NCI-H1417 (cell line): ENCODE data around the gene VASN.

ENCODE experiments used
- DNase-seq, 3 experiments: peaks; one replicate each; lab custom pipeline; 2025; lab: John Stamatoyannopoulos, UW

The VASN gene

DNA sequence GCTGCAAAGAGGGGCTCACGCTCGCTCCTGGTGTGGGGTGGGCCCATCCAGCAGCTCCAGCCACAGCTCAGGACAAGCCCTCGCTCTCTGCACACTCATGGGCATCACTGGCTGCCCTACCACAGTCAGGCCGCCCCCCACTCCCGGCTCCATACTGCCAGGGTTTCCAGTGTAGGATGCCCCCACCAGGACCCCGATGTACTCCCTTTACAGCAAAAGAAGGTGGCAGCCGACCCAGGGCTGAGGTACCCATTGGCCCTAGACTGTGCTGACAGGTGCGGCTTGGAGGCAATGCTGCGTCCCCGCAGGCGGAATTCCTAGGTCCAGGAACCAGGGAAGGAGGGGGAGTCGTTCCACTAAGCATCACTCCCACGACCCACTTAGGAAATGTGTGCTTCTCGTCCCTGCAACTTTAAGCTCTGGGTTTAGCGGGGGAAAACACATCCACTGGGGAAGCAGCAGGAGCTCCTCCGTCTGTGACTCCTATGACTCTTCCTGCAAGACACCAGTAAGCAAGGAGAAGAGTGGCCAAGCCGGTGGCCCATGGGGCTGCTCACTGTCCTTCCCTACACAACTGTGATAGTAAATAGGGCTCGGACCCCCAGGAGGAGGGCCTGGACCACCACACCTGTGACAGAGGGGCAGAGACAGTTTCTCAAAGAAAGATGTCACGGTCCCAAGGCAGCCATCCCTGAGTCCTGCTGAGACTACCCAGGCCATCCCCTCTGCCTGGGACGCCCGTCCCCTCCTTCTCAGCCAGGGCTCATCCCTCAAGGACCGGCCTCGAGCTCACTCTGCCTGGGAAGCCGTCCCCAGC is 31.7 kb downstream of the VASN start:
- no peak for DNase-seq

DNA sequence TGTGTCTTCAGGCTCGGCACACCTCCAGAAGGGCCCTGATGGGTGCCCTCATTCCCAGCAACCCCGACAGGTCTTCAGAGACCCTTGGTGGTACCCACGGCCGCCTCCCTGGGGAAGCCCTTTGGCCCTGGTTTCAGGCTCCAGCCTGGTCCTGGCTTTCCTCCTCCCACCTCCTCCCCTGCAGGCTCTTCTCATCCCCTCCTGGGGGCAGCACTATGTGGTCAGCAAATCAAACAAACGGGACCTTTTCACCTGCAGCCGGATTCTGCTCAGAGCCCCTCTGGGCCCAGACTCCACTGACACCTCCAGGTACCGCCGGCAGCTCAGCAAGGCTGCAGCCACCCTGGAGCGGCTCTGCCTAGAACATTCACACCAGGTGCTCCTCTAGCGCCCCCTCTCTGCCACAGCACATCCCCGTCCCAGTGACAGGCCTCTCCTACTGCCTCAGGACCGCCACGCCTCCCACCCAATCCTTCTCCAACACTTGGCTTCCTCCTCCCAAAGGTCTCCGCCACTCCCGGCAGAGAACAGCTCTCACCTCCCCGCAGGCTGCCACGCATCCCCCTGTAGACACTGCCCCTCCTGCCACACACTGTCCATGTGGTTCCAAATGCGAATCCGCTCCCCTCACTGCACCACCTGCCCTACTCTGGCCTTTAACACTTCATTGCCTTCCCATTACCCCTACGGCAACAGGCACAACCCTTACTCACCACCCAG is 32.8 kb downstream of the VASN start:
- DNase-seq = peak in 1 of 3 experiments; percentile 9

DNA sequence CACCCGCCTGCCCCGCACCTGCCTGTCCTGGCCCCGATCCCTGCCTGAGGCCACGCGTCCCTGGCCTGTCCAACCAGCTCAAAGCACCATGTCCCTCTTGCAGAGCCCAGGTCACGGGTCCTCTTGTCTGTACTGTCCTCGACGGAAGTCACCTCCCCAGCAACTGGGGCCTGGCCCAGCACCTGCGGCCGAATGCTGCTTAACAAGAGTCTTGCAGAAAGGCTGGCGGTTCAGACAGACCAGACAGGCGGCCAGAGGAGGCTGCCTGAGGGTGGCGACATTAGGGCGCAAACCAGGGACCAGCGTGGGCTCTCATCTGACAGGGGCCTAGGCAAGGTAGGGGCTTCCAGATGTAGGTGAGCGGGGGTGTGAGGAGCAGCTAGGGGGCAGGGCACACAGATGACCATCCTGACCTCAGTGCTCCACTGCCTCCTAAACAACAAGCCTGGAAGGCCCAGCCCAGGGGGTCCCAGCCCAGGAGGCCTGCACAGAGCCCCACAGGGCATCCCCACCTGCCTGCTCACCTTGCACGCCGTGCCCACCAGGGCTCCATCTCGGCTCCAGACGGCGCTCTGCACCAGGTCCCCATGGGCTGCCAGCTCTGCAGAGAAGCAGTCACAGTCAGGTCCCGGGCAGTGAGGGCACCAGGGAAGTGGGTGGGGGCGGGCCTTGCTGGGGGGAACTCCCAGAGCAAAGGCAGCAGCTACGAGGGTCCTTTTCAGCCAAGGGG is 33.5 kb downstream of the VASN start:
- no peak for DNase-seq

DNA sequence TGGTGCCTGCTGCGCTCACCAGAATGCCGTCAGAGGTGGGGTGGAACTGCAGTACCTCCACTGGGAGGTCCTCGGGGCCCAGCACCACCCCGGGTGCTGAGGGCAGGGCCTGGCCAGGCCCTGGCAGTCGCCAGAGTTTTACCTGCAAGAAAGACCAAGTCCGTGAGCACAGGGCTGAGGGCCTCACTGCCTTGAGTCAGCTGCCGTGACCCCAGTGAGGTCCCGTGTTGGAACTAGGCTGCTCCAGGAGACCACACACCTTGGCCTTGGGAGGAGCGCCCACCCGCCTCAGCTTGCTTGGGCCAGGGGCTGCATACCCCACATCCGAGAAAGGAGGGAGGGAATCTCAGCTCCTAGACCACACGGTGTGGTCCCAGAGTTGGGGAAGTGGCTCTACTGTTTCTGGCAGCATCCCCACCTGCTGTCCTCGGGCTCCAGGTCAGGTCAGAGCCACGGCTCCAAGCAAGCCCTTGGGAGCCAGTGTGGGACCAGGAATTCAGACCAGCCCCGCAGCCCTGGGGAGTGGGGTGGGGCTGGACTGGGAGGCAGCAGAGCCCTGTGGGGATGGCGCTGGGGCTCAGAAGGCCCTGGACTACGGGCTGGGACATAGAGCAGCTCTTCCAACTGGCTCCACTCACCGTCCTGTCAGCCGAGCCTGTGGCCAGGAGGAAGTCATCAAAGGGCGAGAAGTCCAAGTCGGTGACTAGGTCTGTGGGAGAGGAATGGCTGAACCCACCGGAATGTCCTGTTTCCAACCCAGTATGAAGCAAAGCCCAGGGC is 36.1 kb downstream of the VASN start:
- no peak for DNase-seq

DNA sequence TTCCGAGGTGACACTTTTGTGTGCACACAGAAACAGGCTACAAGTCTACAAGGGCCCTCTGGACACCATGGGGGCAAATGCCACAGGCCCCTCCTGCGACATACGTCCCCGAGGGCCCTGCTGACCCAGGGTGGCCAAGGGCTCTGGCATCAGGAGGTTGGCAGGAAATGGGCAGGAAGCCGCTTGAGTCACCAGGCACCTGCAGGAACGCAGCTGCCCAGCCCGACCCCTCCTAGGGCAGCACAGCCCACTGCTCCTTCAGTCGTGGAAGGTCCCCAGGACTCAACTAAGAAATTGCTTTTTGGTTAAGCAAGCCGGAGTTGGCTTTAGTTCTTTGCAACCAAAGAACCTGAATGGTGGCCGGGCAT is 36.7 kb downstream of the VASN start:
- no peak for DNase-seq

DNA sequence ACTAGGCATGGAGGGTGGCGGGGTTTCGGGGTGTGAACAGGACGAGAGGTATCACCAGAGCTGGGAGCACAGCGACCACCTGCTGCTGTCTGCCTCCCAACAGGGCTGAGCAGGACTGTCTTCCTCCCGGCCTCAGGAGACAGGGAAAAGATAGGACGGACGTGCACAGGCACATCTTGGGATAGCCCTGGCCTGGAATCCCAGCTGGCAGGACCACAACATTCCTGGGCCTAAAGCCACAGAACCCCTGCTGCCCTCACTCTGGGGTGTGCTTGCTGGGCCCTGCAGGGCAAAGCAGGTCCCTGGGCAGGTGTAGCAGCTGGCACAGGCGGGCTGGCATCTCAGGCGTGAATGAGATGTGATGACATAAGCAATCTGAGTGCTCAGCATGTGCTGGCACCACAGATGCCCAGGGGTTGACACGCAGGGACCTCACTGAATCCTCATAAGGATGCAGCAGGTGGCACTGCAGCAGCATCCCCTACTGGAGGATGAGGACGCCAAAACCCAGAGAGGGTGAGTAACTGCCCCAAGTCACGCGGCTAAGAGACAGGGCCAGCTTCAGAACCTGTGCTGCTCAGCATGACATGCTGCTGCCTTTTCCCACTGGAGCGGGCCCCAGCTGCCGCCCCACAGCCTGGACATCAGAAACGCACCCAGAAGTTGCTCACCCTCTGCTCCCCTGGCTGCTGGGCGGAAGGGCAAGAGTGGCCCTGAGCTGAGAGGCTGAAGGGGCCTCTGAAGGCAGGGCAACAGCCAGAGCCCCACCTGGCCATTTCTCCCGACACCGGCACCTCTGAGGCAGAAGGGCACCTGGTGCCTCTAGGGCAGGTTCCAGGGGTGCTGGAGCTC is 37.7 kb downstream of the VASN start:
- DNase-seq = peak in 1 of 3 experiments; percentile 50

DNA sequence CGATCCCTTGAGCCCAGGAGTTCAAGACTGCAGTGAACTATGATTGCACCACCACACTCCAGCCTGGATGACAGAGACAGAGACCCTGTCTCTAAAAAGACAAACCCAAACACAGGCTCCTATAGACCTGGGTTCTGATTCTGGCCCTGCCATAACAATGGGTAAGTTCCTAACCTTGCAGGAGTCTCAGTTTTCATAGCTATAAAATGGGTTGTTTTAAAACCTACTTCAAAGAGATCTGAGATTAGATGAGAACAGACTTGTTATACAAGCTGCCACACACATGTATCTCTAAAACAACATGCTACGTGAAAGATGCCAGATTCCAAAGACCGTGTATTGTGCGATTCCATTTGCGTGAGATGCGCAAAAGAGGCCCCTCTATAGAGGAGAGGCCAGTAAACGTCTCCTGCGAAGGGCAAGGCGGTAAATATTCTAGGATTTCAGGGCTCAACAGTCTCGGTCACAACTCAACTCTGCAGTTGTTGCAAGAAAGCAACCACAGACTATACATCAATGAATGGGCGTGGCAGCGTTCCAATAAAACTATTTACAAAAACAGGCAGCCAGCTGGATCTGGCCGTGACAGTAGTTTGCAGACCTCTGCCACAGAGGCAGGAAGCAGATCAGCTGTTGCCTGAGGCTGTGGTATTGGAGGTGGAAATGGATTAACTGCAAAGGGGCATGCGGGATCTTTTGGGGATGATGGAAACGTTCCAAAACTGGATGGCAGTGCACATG is 38.9 kb downstream of the VASN start:
- DNase-seq = peak in 1 of 3 experiments; percentile 12

DNA sequence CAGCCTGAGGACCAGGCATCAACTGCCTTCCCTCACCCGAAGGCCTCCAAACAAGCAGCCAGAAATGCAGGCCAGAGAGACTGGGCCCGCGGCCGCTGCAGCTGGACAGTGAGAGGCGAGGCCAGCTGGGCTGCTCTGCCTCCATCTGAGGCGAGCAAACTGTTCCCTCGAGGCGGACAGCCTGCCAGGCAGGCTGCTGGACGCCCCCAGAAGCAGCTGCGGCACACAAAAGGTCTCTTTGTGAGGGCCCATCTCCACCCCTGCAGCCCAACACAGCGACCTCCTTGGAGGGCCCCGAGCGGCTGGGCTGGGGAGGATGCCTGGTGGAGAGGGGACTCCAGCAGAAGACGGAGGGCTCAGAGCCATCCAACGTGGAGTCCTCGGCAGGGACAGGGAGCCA is 40.0 kb downstream of the VASN start:
- DNase-seq = peak in 1 of 3 experiments; percentile 19

DNA sequence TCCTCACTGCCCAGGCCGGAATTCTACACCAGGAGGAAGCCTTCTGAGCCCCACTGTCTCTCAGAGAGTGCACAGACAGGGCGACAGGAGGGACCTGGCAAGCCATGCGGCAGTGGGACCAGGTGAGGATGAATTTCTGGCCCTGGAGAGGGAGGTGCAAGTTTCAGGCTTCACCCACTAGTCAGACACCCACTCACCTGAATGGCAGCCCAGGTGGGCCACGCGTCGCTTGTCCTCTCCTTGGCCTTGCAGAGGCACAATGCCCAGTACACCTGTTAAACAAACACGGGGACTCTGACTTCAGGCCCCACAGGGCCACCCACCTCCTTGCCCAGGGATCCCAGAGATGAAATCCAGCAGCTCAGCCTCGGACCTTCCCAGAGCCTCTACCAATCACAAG is 40.5 kb downstream of the VASN start:
- DNase-seq = no peak

DNA sequence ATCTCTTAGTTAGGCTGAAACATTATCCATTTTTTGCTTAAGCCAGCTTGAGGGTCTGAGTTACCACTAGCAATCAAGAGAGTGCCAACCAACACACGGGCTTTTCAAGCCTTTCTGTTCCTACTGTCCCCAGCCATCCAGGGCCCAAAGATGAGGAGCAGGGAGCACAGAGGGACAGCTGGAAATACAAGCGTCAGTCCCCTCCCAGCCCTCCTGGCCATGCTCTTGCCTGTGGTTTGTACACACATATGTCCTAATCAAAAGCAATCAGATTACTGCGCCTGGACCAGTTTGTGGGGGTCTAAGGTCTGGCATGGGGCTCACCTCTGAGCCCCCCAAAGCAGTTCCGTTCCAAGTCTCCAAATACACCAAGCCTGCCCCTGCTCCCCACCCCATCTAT is 41.2 kb downstream of the VASN start:
- no peak for DNase-seq

DNA sequence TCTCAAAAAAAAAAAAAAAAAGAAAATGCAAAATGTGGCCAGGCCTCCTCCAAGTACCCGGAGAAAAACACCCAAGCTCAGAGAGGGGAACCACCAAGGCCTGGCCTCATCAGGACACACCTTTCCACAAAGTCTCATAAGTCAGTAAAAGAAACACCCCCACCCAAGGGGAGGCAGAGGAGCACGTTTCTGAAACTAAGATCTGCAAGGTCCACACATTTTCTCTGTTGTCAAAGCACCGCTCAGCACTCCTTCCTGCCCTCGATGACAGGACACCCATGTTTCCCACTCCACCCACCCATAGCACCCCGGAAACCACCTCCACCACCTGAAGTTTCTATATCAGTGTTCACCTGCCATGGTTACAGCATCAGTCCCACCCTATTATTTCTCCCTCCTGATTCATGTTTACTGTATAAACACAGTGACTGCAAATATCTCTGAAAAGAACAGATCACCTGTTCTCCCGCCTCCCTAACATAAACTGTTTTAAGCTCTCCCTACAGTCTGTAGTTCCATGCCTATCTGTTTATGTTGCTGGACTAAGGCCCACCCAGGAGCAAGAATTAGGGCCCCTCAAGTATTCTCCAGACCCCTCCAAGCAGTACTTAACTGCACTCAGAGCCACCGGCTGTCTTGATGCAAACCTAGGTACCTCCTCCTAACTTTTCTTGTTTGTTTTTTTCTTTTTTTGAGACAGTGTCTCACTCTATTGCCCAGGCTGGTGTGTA is 42.7 kb downstream of the VASN start:
- peak in 1 of 3 experiments; percentile 30 for DNase-seq

DNA sequence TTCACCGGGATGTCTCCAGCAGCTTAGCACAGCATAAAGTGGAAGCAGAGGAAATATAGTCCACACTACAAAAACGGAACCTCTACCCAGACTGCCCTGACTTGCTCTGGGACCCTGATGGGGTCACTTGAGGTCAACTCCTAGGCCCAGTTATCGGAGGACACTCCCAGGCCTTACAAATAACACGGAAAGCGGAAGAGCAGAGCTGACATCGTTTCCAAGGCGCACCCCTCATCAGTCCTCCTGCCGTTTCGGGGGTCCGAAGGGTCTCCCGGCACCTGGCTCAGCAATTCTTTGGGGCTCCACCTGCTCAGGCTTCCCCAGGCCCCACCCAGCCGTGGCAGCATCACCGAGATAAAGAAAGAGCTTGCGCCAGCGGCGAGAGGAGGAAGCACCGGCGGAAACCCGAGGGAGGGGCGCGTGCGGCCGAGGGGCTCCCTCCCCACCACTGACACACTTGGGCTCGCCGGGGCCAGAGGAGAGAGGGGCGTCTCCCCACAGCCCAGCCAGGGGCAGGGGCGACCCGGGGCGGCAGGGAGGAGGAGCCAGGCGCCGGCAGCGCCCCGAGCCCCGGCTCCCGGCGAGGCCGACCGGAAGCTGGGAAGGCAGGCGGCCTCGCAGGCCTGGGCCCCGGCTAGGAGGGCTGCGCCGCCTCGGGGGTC is 44.0 kb downstream of the VASN start:
- peak in 2 of 3 experiments; percentile 50 to 60 for DNase-seq

DNA sequence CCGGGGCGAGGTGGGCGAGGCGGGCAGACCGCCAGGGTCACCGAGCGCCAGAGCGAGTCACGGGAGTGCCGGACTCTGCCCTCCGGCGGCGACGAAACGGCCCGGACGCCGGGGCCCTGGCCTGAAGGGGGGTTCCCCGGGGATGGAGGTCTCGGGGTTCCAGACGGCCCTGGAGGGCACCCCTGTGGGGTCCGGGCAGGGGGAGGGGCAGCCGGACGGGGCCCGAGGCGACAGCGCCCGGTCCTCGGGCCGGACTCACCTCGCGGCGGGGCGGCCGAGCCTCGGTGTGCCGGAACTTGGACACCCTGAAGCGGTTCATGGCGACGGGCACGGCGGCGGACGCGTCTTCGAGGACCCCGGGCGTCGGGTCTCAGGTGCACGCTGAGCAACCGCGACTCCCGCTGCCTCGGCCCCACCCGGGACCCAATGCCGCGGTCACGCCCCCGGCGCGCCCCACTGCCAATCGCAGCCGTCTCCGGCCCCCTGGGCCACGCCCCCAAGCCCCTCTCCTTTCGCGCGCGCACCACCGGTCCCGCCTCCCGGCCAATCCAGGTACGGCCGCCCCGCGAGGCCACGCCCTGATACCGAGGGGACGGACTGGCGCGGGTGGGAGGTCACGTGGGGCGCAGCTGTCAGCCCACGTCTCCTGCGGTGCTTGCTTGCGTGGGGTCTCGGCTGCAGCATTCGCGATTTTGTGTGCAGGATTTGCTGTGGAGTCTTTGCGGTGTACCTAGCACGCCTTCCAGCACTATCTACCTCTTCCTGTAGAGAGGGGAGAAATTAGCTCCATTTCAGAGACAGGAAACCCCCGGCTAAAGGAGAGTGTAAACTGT is 44.8 kb downstream of the VASN start, which contains the start of gene CORO7:
TSS of gene CORO7 (minus strand) at position 397 of the 833 bp plus-strand sequence. CDS start at position 319, 78 bp downstream.
- DNase-seq = peak; percentile 89 to 95 (median 95)

DNA sequence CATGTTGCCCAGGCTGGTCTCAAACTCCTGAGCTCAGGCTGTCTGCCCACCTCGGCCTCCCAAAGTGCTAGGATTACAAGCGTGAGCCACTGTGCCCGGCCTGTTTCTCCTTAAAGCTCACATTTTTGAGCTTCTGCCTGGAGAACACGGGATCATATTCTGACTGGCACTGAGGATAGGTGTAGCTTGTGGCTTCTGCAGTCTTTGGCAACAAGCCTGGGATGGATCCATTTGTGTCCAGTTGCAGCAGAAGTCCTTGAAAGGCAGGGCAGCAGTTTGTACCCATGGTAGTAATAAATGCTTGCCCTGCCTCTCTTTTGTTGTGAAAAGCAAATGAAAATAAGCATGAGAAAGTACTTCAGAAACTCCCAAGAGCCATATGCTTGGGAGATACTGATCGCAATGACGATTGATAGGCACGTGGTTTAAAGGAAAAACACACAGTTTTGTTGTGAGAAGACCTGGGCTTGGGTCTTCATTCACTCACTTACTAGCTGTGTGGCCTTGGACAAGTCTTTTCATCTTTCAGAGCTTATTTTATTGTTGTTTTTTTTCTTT is 47.8 kb downstream of the VASN start:
- no peak for DNase-seq

DNA sequence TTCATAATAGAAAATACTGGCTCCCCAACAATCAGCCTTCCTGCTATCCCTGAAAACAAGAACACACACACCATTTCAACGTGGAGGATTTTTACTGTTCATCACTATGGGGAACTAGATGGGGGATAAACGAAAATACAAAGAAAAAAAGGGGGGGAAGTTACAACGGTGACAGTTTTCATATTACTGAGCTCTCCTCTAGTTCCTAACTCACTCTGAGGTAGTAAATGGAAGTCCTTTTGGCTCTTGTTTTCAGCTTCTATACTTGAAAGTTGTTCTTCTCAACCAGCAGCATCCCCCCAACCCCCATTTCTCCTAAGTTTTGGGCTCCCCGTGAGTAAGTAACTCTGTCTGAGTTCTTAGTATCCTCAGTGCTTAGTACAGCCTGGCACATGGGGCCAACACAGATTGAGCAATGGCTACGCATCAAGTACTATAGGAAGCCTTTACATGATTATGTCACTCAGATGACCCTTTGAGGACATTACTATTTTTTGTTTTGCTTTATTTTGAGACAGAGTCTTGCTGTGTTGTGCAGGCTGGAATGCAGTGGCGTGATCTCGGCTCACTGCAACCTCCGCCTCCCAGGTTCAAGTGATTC is 49.0 kb downstream of the VASN start:
- no peak for DNase-seq

DNA sequence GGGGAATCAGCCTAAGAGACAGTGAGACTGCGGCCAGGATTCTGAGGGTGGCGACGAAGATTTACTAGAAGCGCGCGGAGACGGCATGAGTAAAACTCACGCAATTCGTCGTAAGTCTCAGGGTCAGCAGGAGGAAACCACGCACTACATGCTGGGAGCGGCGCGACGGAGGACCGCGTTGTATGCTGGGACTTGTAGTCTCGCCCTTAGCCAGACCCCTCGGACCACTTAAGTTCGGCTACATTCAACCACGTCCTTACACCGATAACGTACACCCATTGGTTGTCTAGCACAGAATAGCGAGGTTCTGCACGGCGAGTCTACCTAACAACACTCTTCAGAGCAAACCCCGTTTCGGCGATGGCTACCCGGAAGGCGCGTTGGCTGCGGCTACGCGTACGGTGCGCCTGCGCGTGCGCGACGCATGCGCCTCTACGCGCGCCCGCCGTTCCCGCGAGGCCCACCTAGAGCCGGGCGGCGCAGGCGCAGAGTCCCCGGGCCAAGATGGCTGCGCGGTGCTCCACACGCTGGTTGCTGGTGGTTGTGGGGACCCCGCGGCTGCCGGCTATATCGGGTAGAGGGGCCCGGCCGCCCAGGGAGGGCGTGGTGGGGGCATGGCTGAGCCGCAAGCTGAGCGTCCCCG is 53.9 kb downstream of the VASN start, which contains the start of gene DNAJA3:
TSS of gene DNAJA3 (plus strand) at position 491 of the 643 bp plus-strand sequence. CDS start at position 505, 14 bp downstream.
- peak; percentile 93 to 99 (median 98) for DNase-seq
